ENCODE results near the gene DUOXA2. TPM values are rescaled to one million over a fixed set of nuclear protein-coding genes. Genes with fewer than 3 reads are reported as not detected.
A peak's percentile ranks its signal among the peaks of the same experiment; 100 is the strongest.
"Not testable (repeated sequence)": the region's sequence is repeated elsewhere in the genome, so short reads cannot be mapped to it uniquely, and the experiment has no call there.

Gene DUOXA2
- total RNA-seq: not detected in 2 replicates

DNA sequence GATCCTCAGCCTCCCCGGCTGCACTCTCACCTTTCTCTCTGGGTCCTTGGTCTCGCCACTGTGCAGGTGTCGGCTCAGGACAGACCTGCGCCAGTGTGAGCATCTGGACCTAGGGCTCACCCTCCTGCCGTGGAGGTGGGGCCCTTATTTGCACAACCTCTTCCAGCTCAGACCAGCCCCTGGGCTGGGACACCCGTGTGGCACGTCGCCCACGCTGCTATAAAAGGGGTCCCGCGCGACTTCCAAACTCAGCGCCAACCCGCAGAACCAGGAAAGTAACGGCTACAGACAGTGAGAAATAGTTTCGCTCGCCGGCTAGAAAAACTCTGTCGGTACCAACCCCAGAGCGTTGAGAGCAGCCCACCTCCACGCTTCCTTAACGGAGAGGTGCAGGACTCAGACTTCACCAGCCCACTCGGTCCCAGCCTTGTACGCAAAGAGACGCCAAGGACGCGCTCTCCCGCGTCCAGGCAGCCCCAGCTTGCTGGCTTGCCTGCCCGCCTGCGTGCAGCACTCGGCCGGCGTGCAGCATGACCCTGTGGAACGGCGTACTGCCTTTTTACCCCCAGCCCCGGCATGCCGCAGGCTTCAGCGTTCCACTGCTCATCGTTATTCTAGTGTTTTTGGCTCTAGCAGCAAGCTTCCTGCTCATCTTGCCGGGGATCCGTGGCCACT is at the start of gene DUOXA2, which contains the start of gene DUOX2:
Gene DUOXA2, plus strand, starts transcription at position 251 of the 675 bp plus-strand sequence. Its CDS starts 280 bp downstream, at position 531.
Gene DUOX2, minus strand, starts transcription at position 97 of the 675 bp plus-strand sequence. CDS start 761 bp downstream, outside the sequence.
- DNase-seq (ENCODE audit: low read depth in 2 of 2): no peak

DNA sequence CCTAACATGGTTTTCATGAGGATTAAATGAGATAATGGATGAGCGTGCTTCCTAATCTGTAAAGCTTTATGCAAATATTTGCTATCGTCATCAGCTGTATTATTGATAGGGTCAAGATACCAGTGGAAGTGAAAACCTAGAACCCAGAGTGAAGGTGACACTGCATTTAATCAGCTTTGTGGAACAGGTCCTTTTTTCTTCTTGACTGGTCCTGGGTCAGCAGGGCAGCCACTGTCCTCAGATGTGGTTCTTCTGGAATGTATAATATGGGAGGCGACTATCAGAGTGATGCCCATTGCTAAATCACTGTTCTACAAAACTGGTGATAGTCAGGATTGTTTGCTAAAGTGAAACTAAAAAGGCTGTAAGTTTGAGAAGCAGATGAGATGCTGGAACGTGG is 49.7 kb upstream of the DUOXA2 start:
- no peak for DNase-seq (ENCODE audit: low read depth in 2 of 2)

DNA sequence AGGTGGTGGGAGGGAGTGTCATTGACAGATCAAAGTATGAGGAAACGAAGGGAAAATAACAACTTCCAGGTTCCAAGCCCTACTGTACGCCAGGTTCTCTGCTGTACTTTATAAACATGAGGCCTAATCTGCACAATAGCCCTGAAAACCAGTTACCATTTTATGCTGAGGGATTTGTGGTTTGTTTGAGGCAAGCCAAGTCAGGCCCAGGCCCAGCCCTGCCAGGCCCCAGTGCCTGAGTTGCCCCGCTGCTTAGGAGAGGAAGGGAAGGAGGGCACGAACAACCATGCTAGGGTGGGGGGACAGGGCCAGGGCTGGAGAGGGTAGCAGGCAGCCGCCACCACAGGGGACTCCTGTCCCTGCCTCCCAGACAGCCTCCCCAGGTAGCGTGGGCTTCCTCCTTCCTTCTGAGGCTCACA is 44.2 kb upstream of the DUOXA2 start:
- peak in 1 of 2 donors; percentile 12 for DNase-seq (ENCODE audit: low read depth in 2 of 2)

DNA sequence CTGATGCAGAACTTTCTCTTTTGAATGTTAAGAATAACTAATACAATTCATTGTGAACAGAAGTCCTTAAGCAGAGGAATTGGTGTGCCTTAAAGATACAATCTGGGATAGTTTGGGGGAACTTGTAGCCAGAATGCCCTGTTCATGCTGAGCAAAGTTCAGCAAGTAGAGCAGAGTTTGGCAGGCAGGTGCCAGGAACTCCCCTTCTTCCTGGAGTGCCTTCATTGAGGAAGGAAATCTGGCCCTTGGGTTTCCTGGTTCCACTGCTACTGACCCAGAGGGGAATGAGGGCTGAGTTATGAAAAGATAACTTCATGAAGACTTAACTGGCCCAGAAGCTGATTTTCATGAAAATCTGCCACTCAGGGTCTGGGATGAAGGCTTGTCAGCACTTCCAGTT is 40.5 kb upstream of the DUOXA2 start:
- DNase-seq (ENCODE audit: low read depth in 2 of 2): not testable (repeated sequence)

DNA sequence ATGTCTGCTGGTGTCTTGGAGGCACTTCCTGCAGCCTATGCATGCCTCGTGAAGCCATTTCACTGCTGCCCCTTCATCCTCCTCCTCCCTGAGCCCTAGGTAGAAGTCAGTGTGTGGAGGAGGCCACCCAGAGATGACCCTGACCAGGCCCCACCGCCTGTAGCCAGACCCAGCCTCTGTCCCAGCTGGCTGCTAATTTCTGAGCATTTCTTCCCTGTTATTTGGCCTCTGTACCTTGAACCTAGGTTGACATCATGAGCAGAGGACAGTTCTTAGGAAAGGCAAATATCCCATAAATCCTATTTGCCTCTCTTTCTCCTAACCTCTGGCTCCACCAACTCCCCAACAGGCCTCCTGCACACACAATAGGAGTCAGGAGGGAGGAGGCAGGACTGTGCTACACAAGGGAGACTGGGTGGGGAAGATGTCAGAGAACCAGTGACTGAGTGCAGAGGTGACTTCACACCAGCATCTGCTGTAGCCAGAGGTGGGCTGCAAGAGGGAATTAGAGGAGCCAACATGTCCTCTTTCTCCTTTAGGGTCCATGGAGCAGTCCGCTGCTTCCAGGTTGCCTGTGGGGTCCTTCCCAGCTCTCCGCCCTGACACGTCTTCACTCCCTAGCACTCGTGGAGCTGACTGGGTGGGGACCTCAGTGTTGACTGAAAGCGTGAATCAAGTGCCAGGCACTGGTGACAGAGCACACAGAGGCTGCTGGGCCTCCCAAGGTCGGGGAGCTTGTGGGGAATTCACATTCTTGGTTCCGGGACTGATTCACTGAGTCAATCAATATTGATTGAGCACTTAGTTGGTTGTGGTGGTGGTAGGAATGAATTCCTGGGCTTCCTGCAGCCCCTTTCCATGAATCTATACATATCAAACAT is 38.4 kb upstream of the DUOXA2 start:
- not testable (repeated sequence) for DNase-seq (ENCODE audit: low read depth in 2 of 2)

DNA sequence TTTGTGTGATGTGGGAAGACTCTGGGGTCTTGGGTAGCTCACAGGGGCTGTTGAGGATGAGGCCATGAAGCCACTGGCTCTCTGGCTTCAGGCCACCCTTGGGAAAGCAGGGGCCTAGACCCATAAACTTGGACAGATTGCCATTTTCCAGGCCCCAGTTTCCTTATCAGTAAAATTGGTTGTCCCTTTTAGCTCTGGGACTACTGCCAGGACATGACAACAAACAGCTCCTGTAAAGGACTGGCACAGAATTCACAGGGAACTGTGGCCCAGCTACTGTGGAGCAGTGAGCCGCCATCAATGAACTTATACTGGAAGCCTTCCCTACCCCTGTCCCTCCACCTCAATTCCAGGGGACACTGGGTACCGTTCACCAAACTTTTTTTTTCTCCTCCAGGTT is 36.7 kb upstream of the DUOXA2 start:
- DNase-seq (ENCODE audit: low read depth in 2 of 2): peak; percentile 10 to 23

DNA sequence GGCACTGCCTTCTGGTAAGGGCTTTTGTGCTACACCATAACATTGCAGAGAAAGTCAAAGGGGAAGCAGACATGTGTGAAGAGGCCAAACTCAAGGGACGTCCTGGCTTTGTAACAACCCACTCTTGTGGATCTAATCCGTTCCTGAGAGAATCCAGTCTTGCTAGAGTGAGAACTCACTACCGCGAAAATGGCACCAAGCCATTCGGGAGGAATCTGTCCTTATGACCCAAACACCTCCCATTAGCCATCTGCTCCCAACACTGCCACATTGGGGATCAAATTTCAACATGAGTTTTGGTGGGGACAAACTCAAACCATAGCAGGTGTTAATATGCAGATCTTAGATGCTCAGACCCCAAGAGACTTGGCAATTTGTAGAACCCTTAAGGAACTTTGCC is 34.9 kb upstream of the DUOXA2 start:
- DNase-seq (ENCODE audit: low read depth in 2 of 2): not testable (repeated sequence)

DNA sequence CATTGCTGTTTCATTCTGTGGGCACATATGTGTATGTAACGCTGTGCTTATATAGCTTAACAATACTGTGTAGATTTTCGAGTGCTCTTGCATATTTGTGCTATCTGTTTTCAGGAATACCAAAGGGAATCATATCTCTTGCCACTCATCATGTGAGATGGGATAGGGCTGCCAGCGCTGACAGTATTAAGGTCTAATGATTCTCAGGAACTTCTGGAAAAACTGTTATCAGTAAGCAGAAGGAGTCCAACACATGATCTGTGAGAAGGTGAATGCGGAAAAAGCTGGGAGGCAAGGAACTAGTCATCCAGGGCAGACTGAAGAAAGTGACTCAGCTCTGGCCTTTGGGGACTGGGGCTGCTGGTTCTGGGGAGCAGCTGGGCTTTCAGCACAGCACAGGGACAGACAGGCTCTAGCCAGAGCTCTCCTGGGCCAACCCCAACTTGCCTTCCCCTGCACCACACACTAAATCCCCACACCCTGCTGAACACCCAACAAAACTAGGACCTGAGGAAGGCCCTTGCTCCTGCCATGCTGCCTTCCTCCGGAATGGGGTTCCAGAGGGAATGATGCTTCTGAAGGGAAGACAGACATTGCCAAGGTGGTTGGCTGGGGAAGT is 34.4 kb upstream of the DUOXA2 start:
- DNase-seq (ENCODE audit: low read depth in 2 of 2): not testable (repeated sequence)

DNA sequence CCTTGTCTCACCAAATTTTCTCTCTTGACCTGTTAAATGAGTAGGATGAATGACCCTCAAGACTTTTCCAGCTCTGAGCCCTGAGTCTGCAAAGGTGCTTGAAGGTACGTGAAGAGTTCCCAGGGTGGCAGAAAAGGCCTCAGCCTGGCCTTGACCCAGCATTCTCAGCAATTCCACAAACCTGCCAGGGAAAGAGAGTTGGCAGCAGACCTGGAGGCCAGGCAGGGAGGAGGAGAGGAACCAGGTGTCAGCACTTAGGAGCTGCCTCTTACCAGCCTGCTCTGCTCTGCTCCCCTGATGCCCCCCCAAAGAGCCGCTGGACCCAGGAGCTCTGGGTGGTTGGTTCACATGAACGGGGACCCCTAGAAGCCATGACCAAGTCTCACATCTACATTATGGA is 33.5 kb upstream of the DUOXA2 start:
- DNase-seq (ENCODE audit: low read depth in 2 of 2): not testable (repeated sequence)

DNA sequence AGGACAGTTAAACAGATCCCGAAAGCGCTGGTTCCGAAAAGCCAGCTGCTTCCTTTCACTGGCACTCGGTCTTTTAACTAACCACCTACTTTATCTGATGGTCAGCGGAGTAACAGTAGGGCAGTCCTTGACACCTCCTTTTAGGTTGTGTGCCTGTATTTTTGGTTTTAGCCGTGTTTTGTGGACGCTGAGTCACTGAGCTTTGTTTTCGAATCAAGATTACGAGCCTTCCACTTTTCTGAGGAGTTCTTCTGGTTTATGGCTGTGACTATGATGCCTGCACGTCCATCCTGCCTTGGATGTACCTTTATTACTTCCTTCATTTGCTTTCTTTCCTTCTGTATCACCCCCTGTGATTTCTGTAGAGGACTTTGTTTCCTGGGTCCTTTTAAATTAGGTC is 31.7 kb upstream of the DUOXA2 start:
- not testable (repeated sequence) for DNase-seq (ENCODE audit: low read depth in 2 of 2)

DNA sequence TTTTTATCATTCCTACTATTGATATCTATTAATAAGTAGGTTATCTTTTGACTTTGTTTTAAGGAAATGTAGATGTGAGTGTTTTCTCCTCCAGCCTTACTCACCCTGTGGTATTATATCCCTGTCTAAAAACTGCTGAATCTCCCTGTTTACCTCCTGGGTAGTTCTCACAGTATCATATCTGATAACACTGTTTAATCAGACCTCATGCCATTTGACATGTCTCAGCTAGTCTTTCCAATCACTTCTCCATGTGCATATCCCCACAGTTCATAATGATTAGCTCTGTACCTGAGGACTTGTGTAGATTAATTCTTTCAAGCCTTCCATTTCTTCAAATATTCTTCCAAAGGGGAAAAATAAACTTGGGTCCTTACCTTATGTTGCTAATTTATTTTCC is 30.9 kb upstream of the DUOXA2 start:
- DNase-seq (ENCODE audit: low read depth in 2 of 2): no peak

DNA sequence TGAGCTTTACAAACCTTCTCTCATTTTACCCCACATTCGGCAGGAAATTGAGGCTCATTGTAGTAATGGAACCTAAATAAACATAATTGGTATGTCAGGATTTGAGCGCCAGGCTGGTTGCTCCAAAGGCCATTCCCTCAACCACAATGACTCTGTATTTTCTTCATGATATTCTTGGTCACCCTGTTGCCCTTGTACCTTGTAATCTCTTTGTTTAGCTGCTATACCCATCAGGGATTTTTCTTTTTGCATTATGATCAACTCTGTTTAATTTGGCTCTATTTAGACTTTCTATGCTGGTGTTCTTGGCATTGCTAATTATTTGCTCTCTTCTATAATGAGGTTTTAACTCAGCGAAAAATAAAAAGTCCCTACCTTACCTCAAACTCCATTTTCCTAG is 30.0 kb upstream of the DUOXA2 start:
- no peak for DNase-seq (ENCODE audit: low read depth in 2 of 2)

DNA sequence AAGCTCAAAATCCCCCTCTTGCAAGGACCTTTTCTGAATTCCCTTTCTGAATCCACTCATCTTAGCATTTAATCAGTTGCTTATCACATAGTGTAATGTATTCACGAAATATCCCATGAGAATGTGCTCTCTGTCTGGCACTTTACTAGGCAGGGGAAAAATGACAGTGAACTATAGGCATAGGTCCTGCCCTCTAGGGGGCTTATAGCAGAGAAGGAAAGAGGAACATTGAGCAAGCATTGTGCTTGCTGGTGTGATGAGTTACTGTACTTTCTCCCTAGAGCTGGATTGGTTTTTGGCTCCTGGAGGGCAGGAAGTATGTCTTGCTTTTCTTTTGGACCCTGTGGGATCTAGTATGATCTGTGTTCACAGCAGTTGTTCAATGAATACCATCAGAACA is 26.6 kb upstream of the DUOXA2 start:
- no peak for DNase-seq (ENCODE audit: low read depth in 2 of 2)

DNA sequence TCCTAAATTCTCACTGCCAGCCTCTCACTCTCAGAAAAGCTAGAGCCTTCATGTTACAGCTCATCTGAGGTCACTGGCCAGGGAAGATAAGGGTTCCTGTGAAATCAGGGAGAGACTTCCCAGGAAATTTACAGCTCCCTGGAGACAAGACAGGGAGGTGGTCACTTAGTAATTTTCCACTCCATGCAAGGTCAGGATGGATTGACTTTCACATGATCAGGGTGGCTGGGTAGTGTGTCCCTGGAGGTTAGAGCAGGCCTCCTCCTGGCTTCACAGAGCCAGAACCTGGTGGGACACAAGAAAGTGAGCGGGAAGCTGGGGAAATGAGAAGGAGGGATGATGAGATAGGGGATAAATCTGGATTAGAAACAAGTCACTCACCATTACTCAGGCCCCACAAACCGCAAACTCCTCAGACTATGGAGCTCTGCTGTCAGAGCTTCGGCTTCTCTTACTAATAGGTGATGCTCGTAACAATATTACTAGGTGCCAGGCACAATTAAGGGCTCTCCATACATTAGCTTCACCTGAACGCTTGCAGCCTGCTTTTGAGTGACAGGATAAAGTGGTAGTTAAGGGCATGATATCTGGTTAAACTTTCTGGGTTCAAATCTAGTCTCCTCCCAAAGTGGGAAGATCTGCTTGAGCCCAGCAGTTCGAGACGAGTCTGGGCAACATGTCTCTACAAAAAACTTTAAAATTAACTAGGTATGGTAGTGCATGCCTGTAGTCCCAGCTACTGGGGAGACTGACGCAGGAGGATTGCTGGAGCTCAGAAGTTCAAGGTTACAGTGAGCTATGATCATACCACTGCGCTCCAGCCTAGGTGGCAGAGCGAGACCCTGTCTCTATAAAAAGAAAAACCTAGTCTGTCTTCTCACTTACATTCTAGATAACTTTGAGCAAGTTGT is 25.1 kb upstream of the DUOXA2 start:
- no peak for DNase-seq (ENCODE audit: low read depth in 2 of 2)

DNA sequence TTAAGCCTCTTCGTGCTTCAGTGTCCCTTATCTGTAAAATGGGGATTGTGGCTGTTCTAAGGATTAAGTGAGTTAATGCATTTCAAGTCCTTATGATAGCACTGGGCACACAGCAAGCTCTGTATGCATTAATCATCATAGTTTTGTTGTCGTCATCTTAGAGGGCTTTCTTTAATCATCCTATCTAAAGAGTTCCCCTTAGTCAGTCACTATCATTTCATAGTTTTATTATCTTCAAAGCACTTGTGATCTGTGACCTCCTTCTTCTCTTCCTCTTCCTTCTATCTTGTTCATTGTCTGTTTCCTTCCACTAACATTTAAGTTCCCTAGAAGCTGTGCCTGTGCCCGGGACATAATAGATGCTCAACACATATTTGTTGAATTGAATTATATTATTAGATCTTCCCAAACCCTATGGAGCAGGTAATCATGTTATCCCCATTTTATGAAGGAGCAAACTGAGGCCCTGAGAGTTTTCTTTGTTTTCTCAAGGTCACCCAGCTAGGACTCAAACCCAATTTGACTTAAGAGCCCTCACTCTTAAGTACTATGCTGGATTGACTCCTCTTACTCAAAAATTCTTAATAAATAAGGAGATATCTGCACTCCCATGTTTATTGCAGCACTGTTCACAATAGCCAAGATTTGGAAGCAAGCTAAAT is 24.3 kb upstream of the DUOXA2 start:
- DNase-seq (ENCODE audit: low read depth in 2 of 2): no peak

DNA sequence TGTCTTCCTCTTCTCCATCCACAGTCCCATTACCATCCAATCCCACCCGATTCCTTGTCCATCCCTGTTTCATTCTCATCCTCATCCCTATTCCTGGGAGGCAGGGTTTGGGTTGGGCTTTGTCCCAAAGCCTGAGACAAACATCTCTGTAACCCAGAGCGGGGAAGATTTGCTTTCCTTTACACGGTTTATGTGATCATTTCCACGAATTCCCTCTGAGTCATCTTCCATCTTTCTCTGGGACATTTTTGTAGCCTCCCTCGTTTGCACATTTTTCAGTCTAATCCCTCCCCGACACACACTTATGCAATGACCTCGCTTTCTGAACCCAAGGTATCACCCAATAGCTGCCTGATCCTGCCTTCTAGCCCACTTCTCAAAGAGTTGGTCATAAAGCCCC is 23.0 kb upstream of the DUOXA2 start:
- no peak for DNase-seq (ENCODE audit: low read depth in 2 of 2)

DNA sequence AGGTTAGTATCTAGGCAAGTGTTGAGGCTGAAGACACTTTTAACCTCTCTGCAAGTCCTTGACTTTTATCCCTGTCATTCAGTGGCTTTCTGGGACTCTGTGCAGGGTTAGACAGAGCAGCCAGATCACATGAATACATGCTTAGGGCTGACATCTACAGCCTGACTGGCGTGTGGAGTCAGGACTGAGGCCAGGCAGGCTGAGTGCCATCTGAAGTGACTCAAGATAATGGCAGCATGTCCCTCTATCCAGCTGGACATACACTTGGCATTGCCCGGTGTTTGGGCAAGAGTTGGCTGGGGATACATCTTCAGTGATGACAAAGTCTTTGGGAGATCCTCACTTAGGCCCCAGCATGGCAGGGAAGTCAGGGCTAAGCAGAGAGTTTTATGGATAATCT is 22.6 kb upstream of the DUOXA2 start:
- no peak for DNase-seq (ENCODE audit: low read depth in 2 of 2)

DNA sequence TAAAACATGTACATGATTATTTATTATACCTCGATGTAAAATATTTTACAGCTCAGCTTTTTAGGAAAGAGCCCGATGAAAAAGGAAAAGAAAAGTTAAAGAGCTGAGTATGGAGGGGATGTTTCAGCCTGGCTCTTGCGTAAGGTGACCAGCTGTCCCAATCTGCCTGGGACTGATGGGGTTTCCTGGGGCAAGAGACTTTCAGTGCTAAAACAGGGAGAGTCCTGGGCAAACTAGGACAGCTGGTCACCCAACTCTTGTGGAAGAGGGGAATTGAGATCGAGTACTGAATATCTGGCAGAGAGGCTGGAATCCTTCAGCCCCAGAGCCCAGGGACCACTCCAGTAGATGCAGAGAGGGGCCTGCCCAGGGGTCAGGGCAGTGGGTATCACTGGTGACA is 21.1 kb upstream of the DUOXA2 start:
- DNase-seq (ENCODE audit: low read depth in 2 of 2): no peak

DNA sequence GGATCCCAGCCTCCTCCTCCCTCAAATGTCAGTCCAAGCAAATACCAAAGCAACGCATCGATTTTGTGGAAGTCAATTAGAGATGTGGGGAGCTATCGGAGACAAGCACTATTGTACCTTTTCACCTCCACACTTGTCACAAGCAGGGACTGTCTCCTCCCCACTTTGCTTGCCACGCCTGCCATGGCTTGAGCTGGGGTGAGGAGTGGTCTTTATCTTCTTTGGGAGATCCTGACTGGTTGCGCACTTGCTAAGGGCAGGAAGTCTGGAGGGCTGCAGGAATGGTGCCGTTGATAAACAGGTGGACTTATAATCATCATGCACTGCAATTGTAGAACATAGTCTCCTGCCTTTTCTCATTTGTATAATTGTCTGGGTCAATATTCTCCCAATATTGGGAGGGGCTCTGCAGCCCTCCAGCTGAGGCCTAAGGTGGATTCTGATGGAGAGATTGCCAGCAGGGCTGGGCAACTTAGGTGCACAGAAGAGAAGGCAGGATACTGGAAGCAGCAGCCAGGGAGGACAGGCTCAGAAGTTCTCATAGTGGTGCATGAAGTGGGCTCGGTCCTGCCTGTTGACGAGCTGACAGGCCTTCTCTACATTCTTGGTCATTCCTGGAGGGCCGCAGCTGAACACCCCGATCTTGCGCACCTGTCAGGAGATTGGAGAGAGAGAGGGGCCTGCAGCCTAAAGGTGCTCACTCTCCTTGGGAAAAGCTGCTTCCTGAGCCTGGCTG is 20.3 kb upstream of the DUOXA2 start:
- no peak for DNase-seq (ENCODE audit: low read depth in 2 of 2)

DNA sequence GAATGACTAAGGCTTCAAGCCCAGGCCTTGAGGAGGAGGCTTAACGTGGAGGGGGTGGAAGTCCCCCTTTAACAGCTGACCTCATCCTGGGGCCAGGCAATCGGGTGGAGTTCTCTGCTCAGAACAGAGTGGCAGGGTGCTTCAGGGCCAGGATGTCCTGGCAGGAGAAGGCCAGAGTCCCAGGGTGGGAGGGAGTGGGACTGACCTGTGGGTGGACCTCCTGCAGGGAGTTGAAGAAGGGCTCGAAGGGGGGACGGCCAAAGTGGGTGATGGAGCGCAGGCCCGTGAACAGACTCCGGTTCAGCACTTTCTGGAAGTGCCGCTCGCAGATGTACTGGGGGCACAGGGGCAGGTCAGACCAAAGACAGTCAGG is 19.8 kb upstream of the DUOXA2 start:
- no peak for DNase-seq (ENCODE audit: low read depth in 2 of 2)

Measured in dermis microvascular lymphatic vessel endothelial cell (primary cell).